NCI-H1092 treated with DMSO at 0.1 percent for 48 hours (cell line): ENCODE data around the gene BPIFB2.

Experiments
- DNase-seq: peaks from one replicate; lab custom pipeline; 2025; lab: John Stamatoyannopoulos, UW

Gene BPIFB2

DNA sequence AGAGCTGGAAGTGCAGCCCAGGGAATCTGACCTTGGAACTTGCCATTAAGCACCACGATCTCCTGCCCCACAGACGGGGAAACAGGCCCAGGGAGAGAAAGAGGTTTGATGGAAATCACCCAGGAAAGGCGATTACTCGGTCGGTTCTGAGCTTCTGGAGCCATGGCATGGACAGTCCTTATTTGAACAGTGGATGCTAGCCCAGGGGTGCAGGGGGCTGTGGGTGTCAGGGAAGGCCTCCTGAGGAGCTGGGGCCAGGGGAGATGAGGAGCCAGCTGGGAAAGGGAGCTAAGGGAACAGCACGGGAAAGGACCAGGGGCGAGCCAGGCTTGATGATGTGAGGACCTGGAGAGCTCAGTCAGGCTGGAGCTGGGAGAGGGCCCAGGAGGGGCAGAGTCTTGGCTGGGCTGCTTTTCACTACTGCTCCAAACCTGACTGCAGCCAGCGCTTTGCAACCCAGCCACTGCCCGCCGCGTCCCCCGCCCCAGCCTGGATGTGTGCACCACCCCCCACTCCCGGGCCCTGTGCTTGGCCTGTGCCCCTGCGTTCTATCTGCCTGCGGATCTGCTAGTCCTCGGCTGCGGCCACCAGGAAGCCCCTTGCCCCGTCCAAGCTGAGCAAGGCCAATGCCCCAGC, 21.1 kb upstream of the BPIFB2 start:
- no peak for DNase-seq

DNA sequence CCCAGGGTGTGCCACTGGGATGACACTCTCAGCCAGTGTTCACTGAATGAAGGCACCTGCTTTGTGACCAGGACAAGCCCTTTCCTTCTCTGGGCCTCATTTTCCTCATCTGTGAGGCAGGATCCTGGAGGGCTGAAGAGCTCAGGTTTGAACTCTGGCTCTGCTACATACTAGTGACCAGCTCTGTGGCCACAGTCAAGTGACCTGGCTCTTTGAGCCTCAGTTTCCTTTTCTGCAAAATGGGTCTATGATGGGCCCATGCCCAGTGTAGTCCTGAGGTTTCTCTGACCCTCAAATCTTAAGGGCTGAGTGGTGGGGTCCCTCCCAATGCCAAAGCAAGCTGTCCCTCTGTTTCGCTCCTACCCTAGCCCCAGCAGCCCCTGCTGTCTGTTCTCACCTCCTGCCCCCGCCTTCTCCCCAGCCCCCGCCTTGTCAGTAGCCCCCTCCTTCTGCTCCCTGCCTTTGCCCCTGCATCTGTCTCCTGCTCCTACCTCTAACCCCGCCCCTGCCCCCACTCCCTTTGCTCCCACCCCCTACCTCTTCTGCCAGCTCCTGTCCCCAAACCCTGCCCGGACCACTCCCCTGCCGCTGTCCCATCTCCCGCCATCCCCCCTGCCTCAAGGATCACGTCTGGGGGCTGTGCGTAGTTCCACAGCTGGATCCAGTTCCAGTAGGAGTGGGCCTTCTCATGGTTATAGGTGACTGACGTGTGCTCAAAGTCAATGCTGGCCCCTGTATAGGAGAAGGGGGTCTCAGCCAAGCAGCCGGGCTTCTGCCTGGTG, 20.3 kb upstream of the BPIFB2 start:
- no peak for DNase-seq

DNA sequence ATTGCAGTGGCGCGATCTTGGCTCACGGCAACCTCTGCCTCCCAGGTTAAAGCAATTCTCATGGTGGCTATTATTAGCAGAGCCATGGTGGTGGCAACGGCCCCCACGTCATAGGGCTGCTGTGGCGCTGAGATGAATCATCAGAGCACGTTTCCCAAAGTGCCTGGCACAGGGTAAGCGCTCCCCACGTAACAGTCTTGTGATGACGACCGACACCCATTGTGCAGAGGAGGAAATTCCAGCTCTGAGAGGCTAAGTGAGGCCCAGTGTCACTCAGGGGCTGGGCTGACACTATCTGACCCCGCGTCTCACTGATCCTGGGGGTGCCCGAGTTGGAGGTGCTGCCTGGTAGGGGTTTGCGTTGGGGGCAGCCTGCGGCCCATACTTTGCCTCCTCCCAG, 19.5 kb upstream of the BPIFB2 start:
- no peak for DNase-seq

DNA sequence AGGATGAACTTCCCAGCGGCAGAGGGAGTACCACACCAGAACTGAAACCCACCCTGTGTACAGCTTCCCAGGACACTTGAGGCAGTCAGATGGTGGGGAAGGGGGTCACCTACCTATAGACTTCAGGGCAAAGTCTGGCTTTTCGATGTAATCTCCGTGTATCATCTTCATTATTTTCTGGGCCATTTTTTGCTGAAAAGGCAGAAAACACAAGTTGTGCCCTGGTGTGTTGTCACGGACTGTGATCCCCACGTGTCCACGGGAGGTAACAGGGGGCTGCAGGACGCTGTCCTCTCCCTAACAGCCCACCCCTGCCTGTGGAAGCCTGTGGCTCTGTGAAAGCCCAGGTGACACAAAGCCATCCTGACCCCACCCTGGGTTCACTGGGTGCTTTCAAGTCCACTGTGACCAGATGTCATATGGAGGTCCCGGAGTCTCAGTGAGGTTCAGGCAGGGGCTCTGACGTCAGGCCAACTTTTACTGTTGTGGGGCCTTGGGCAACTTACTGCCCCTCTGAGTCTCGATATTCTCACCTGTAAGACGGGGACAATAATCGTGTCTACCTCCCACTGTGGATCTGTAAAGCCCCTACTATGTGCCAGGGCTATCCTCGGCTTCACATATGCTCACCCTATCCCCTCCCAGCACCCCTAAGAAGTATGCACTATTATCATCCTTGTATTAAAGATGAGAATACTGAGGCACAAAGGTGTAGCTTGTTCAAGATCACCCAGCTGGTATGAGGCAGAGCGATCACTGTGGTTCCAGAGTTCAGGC, 17.8 kb upstream of the BPIFB2 start:
- DNase-seq, result no peak

DNA sequence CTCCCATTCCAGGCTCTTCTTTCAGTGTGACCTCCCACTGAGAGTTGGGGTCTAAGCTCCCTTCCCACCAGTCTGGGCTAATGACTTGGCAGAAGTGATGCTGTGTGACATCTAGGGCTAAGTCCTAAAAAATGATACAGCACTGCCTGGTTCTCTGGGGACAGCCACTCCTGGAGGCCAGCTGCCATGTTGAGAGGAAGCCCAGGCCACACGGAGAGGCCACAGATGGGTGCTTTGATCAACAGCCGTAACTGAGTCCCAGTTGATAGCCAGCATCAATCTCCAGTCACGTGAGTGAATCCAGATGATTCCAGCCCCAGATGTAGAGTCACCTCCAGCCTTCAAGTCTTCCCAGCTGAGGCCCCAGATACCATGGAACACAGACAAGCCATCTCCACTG, 17.1 kb upstream of the BPIFB2 start:
- no peak for DNase-seq

DNA sequence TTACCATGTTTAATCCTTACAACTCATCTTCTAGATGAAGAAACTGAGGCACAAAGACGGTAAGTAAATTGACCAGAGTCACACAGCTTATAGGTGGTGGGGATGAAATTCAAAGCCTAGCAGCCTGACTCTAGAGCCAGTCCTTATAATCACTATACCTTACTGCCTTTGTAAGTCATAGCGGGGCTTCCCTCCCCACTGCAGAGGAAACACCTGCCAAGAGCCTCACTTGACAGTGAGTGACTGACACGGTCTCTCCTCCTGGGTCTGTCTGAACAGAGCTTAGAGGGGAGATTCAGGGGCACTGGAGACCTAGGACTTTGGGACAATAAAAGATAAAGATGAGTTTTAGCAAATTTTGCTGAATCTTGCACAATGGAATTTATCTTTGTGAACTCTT, 16.1 kb upstream of the BPIFB2 start:
- no peak for DNase-seq

DNA sequence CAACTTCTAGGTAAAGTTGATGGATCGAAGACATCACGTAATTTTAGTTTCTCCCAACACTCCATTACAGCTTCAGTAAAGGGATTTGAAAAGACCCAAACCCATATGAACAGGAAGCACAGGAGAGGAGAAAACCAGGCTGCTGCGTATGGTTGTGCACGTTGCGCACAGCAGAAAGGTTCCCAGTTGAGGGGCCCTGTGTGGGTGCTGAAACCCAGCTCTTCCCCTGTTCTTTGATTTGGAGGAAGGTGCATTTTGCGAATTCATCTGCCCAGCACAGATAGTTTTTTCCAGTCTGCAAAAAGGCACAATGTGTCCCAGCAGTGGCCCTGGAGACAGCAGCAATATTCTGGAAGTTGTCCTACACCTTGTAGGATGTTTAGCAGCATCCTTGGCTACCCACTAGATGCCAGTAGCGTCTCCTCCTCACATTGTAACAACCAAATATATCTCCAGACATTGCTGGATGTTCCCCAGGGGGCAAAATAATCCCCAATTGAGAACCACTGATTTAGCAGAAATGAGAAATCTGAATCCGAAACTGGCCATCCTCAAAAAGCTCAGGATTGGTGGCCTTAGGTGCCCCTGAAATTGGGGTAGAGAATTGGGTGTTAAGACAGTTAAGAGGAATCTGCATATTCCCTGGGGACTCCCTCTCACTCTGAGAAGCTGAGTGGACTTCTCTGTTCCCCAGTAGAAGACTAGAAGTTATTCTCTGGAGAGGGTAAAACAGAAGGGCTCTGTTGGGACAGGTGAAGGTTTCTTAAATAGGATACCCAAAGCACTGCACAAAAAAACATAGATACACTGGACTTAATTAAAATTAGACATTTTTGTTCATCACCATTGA, 15.5 kb upstream of the BPIFB2 start:
- DNase-seq, result no peak

DNA sequence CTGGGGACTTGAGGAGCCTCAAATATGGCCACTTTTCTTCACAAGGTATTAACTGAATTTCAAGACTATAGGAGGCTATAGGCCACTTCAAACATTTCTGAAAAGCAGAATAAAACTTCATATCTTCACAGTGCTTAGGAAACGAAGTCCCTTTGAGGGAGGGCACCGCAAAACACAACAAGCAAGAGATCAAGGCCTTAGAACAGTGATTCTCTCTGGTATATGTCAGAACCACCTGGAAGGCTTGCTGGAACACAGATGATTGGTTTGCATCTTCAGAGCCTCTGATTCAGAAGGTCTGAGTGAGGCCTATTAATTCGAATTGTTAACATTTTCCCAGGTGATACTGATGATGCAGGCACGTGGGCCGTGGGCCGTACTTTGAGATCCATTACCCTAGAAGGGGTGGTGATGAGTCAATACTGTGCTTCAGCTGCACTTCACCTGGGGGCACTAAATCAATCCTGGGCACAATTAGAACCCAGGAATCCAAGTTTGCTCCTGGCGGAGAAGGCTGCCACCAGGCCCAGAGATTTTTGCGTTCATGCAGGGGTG, 13.9 kb upstream of the BPIFB2 start:
- no peak for DNase-seq

DNA sequence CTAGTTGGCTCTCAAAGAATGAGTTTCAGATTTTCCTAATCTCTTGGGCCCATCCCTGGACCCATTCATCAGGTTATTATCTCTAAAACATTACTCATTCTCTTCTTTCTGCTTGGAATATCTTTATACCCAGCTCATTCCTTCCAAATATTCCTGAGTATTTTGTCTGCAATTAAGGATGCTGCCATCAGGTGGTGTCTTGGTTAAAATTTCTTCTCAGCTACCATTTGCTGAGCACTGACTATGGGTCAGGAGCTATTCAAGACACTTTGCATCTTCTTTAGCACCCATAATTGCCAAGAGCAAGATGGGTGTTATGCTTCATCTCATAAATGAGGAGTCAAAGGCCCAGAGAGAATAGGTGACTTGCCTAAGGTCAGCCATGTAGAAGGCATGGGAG, 11.7 kb upstream of the BPIFB2 start:
- no peak for DNase-seq

DNA sequence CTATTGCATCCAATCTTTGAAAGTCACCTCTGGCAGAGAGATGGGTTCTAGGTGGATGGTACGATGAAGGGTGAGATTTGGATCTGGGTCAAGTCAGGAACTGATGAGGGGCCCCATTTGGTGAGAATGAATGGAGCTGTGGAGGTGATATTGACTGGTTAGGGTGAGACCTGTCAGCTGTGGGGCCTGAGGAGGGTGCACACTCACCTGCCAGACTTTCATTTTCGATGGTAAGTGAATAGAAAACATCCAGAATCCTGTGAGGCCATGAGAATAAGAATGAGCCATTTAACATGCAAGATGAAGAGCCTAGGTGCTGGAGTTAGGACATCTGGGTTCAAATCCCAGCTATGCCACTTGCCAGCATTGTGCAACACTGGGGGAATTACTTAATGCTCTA, 10.1 kb upstream of the BPIFB2 start:
- no peak for DNase-seq

DNA sequence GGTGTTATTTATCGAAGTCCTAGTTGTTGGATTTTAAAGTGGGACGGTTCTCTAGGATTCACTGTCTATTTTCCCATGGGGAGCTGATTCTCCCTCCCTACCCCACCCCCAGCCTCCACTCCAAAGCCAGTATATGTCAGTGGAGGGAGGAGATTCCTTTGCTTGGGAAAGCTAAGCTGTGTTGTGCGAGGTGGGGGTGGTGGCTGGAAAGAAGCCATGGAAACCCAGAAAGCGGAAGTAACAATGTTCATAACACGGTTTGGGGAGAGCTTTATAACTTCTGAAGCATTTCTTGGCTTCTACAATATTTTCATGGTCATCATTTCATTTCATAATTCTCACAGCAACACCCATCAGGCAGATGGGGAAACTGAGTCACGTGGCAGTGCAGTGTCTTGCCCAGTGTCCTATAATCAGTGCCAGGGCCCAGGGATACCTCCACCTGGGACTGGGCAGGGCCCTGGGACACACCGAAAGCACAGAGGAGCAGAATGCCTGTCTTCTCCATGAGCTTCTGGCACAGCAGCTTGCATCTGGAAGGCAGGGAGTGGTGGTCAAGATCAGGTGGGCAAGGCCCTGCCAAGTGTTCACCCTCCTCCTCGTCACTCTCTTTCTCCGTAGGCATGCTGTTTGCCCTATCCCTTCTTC, 7.8 kb upstream of the BPIFB2 start:
- DNase-seq, result no peak

DNA sequence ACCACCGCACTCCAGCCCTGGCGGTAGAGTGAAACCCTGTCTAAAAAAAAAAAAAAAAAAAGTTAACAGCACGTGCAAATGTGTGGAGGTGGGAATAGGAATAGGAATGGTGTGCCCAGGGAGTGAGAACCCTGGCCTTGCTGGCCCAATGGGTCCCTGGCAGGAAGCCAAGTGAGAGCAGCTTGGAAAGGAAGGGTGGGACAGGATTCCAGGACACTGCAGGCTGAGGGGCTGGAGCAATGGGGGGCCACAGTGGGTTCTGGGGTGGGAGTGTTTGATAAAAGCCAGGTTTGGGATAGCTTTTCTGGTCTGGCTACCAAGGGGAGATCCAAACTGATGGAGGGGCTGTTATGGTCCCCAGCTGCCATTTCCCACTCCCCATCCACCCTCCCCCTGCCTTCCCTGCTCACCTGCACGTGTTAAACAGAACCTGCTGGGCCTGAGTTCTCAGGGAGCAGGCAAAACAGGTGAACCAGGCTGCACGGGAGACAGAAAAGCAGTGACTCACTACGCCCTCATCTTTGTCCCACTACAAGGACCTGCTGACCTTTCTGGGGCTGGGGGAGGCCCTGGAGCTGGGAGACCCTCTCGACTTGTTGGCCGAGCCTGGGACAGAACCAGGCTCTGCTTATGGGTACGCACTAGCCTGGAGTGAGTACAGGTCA, 6.6 kb upstream of the BPIFB2 start:
- no peak for DNase-seq

DNA sequence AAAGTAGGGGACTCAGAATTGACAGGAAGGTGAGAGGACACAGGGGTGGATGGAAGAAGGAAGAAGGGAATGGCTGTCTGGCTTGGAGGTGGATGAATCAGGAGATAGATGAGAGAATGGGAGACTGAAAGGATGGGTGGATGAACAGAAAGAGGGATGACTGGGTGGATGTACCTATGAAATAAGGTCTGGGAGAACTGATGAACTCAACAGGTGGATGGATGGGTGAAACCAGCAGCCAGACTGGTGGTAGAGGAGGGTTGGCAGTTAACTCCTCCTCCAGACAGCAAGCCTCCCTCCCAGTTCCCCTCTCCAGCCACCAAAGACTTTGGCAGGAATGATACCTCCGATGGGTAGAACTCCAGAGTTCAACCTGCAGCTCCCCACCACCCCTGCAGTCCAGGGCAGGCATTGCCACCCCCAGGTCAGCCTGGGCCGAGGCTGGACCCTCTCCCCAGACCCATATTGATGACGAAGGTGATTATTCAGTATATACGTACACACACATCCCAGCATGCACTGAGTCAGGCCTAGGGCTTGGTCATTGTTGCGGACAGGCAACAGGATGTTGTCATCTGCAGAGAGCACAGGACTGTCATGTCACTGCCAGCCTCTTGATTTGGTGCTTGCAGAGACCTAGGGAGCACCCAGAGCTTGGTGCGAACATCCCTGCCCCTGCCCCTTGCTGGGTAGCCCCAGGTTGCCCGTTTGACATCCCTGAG, 5.3 kb upstream of the BPIFB2 start:
- DNase-seq, result no peak

DNA sequence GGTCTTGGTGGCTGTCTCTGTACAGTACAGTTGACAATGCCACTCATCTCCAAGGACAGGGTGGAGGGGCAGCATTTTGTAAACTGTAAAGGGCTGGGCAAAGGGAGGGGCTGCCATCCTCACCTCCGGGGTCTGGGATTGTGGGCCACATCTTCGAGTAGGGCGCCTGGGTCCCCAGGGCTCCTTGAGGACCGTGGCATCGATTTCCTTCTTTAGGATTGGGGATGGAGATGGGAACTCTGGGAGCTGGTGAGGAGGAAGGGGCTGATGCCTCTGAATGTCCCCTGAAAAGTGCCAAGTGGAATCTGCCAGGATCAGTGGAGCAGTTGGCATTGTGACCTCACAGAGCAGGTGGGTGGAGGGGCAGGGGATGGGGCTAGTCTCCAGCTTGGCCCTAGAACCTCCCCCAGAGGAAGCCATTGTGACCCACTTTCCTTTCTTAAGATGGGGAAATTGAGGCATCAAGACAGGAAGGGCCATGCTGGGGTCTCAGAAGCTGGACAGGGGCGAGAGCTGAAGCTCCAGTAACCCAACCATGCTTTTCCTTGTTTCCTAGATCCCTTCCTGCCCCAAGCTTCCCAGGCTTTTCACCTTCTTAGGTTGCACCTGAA, 3.3 kb upstream of the BPIFB2 start, which contains the start of gene SUN5:
Gene SUN5 (minus strand): TSS at position 293 of the 611 bp plus-strand sequence. CDS start 93 bp downstream, at position 200.
- DNase-seq, result no peak

DNA sequence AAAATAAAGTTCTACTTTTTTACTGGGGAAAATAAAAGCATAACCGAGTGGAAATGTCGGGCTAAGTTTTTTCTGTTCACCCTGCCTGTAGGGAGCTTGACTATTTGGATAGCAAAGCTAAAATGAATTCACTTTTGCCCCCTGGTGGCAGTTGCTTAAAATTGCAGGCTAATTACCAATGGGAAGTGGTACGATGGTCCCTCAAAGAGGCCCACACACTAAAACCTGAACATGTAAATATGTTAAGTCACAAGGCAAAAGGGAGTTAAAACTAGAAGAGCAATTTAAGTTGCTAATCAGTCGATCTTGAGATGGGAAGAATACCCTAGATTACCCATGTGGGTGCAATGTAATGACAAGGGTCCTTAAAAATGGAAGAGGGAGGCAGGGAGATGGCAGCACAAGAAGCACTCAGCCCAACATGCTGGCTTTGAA, 2.4 kb upstream of the BPIFB2 start:
- no peak for DNase-seq

DNA sequence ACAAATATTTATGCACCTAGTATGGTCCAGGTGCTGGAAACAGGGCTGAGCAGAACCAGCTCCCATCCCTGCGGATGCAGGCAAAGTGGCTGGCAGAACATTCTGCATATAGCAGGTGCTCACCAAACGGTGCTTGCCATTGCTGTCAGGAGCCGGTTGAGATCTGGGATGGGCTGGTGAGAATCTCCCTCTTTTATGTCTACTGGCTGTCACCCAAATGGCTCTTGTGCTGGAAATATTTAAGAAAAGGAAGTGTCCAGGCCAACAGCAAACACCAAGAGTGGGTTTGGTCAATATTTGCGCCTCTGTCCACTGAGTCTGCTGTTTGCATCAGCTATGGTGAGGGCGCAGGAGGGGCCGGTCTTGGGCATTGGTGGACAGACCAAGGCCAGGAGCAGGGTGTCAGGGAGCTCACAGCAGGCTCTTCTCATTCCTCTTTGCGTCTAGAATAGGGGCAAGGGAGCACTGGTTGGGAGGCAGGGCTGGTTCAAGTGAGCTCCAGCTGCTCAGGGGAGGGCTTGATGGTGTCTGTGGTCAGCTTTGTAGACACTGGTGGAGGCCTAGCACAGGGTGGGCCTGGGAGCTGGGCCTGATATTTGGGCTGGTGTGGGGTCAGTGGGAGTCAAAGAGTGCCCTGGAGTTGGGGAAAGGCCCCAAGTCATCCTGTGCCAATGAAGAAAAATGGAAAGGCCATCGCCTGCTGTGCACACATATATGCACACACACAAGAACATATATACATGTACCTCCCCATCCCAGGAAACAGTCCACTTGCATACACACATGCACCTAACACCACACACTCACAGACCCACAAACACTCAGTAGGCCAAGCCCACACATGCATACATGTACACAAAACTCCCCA, 1.4 kb upstream of the BPIFB2 start:
- DNase-seq, result no peak

DNA sequence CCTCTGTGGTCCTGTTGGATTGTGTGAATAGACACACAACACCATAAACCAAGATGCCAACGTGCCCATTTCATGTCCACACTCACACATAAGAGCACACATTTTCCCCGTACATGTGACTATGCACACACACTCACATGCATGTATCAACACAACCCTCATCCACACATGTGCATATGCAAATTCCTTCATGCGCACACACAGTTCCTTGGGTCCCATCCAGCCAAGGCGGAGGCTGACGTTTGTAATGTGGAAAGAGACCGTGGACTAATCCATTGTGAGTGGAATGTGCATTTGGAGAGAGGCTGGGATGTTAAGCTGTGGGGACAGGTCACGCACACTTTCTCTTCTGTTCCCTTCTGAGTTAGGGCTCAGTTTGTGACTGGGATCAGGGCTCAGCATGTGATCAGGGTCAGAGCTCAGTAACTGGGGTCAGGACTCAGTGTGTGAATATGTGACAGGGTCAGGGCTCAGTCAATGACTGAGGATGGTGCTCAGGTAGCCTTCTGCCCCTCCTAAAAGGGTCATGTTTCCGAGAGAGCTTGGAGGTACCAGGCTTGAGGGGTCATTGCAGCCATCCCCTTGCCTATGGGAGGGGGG, 628 bp upstream of the BPIFB2 start:
- no peak for DNase-seq
